RWPE2 (cell line): Measurements from ENCODE around the gene TUBGCP4.

Experiments used
- ATAC-seq: fragments of 200-7000 bp; cut with Tn5 transposase; 3 replicates; pipeline ENCODE4 v1.9.1; 2021; ENCODE audit warnings: low read depth
- DNase-seq: peaks from one replicate; pipeline ENCODE4 v3.0.0-alpha.2; 2020; ENCODE audit warnings: low spot score
- H3K27ac ChIP-seq: fragments of 450-650 bp; 2 replicates; pipeline ENCODE4 v1.5.1; 2017; ENCODE audit warnings: mild to moderate bottlenecking; ENCODE audit not compliant: poor library complexity, severe bottlenecking
- H3K27me3 ChIP-seq: fragments of 250-450 bp; sonication (Bioruptor Pico); 2 replicates; pipeline ENCODE4 v1.5.1; 2021; ENCODE audit warnings: mild to moderate bottlenecking, moderate library complexity; ENCODE audit not compliant: insufficient read depth, poor library complexity, severe bottlenecking
- H3K36me3 ChIP-seq: fragments of 250-450 bp; sonication (Bioruptor Pico); 2 replicates; pipeline ENCODE4 v1.5.1; 2020; ENCODE audit warnings: low read depth, mild to moderate bottlenecking, moderate library complexity
- H3K4me1 ChIP-seq: fragments of 250-450 bp; sonication (Bioruptor Pico); 2 replicates; pipeline ENCODE4 v1.5.1; 2021; ENCODE audit warnings: mild to moderate bottlenecking, moderate library complexity; ENCODE audit not compliant: insufficient read depth, poor library complexity, severe bottlenecking
- H3K4me3 ChIP-seq: fragments of 250-450 bp; sonication (Bioruptor Pico); 2 replicates; pipeline ENCODE4 v1.5.1; 2021; ENCODE audit warnings: mild to moderate bottlenecking, moderate library complexity; ENCODE audit not compliant: severe bottlenecking
- H3K9me3 ChIP-seq: fragments of 250-450 bp; sonication (Bioruptor Pico); 2 replicates; pipeline ENCODE4 v1.5.1; 2021; ENCODE audit warnings: mild to moderate bottlenecking, moderate library complexity; ENCODE audit not compliant: severe bottlenecking
- TF ChIP-seq, protein P1 (sequence below): fragments of 450-650 bp; IDR thresholded peaks from one replicate; pipeline ENCODE4 v1.5.1; 2017; ENCODE audit warnings: mild to moderate bottlenecking, moderate library complexity; ENCODE audit not compliant: poor library complexity, severe bottlenecking

Gene TUBGCP4

DNA sequence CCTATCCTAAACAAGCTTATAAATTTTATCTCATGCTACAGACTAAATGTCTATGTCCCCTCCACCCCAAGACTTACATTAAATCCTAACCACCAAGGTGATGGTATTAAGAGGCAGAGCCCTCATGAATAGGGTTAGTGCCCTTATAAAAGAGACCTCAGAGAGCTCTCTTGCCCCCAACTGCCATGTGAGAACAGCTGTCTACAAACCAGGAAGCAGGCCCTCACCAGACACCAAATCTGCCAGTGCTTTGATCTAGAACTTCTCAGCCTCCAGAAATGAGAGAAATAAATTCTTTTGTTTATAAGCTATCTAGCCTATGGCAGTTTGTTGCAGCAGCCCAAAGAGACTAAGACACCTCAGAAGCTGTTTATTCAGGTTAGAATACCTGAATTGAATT, 63.5 kb downstream of the TUBGCP4 start:
- peaks cover 77% of the 10 kb centered on the region for H3K36me3 ChIP-seq
- TF ChIP-seq, protein P1, sequence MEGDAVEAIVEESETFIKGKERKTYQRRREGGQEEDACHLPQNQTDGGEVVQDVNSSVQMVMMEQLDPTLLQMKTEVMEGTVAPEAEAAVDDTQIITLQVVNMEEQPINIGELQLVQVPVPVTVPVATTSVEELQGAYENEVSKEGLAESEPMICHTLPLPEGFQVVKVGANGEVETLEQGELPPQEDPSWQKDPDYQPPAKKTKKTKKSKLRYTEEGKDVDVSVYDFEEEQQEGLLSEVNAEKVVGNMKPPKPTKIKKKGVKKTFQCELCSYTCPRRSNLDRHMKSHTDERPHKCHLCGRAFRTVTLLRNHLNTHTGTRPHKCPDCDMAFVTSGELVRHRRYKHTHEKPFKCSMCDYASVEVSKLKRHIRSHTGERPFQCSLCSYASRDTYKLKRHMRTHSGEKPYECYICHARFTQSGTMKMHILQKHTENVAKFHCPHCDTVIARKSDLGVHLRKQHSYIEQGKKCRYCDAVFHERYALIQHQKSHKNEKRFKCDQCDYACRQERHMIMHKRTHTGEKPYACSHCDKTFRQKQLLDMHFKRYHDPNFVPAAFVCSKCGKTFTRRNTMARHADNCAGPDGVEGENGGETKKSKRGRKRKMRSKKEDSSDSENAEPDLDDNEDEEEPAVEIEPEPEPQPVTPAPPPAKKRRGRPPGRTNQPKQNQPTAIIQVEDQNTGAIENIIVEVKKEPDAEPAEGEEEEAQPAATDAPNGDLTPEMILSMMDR, result no peak
- no peak for ATAC-seq

GRCh38 chr15:43436395-43436794, 65.5 kb downstream of the TUBGCP4 start:
- H3K36me3 ChIP-seq, result peaks cover 75% of the 10 kb centered on the region

More for the DNA sequence above, 63.5 kb downstream of the TUBGCP4 start:
- no peak for DNase-seq
- no peak overlapping the region for H3K27ac ChIP-seq
- H3K4me3 ChIP-seq, result no peak overlapping the region
- H3K4me1 ChIP-seq, result no peaks in the 10 kb centered on the region
- H3K27me3 ChIP-seq, result no peaks in the 10 kb centered on the region
- no peaks in the 10 kb centered on the region for H3K9me3 ChIP-seq

GRCh38 chr15:43439268-43439667, 68.4 kb downstream of the TUBGCP4 start:
- no peak overlapping the region for H3K27ac ChIP-seq
- no peak for DNase-seq
- no peak overlapping the region for H3K4me3 ChIP-seq
- TF ChIP-seq, protein P1, result no peak
- no peaks in the 10 kb centered on the region for H3K9me3 ChIP-seq
- H3K4me1 ChIP-seq, result peaks cover 10% of the 10 kb centered on the region
- H3K36me3 ChIP-seq, result peaks cover 56% of the 10 kb centered on the region
- no peak for ATAC-seq
- H3K27me3 ChIP-seq, result no peaks in the 10 kb centered on the region

More at GRCh38 chr15:43436395-43436794, 65.5 kb downstream of the TUBGCP4 start:
- DNase-seq (no peak), ATAC-seq (no peak)
- Histone ChIP-seq H3K9me3 (no peaks in the 10 kb centered on the region), H3K27me3 (no peaks in the 10 kb centered on the region), H3K4me1 (peaks cover 6% of the 10 kb centered on the region), H3K4me3 (no peak overlapping the region), H3K27ac (no peak overlapping the region)
- TF ChIP-seq, protein P1, result no peak

DNA sequence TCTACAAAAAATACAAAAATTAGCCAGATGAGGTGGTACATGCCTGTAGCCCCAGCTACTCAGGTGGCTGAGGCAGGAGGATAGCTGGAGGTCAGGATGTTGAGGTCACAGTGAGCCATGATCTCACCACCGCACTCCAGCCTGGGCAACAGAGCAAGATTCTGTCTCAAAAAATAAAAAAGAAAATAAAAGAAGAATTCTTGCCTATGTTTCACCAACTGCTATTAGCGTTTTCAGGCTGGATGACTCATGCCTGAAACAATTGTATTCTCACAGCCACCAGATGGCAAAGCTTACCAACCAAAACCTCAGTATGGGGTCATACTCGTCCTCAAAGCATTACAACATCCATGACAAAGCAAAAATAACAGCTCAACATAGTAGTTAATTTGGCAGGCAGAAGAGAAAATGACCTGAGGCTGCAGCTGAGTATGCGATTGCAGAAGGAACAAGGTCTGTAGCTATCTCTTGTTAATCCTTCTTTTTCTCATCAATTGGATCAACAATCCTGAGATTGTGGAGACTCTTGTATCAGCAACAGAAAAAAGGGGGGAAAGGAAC, 69.9 kb downstream of the TUBGCP4 start:
- no peaks in the 10 kb centered on the region for H3K27me3 ChIP-seq
- no peaks in the 10 kb centered on the region for H3K9me3 ChIP-seq
- ATAC-seq (peak; percentile 98), DNase-seq (no peak)
- TF ChIP-seq, protein P1, result peak; percentile 95
- peaks cover 10% of the 10 kb centered on the region for H3K4me1 ChIP-seq
- H3K27ac ChIP-seq, result peak overlapping the region; percentile 44
- H3K4me3 ChIP-seq, result no peak overlapping the region
- peaks cover 63% of the 10 kb centered on the region for H3K36me3 ChIP-seq

- no peak for DNase-seq
- peaks cover 68% of the 10 kb centered on the region for H3K36me3 ChIP-seq
Measured at GRCh38 chr15:43441316-43441715, 70.4 kb downstream of the TUBGCP4 start.

More at GRCh38 chr15:43441316-43441715, 70.4 kb downstream of the TUBGCP4 start:
- Histone ChIP-seq H3K4me3 (no peak overlapping the region), H3K27me3 (no peaks in the 10 kb centered on the region), H3K4me1 (peaks cover 10% of the 10 kb centered on the region), H3K9me3 (no peaks in the 10 kb centered on the region), H3K27ac (peak overlapping the region; percentile 44)
- no peak for ATAC-seq
- TF ChIP-seq, protein P1, result no peak
